Keratinocyte (primary cell): ENCODE measurements around the gene LYVE1. TPM values are rescaled to one million over a fixed set of nuclear protein-coding genes. Genes with fewer than 3 reads are reported as not detected.

Source experiments
- DNase-seq: peaks from one replicate; pipeline ENCODE4 v3.0.0-alpha.2; 2011; ENCODE audit warnings: low read depth, missing footprints, low spot score
- FAIRE-seq: peaks from 2 replicates; lab custom pipeline; 2011; peaks lifted over from hg19 to GRCh38; lab: Jason Lieb, UNC
- H2AFZ ChIP-seq: 2 replicates; pipeline ENCODE4 v1.6.0; 2012; ENCODE audit warnings: low read length, control low read depth, inconsistent platforms; ENCODE audit not compliant: control insufficient read depth
- H3K27ac ChIP-seq: 2 replicates; pipeline ENCODE4 v1.5.1; 2011; ENCODE audit warnings: low read length; ENCODE audit not compliant: control insufficient read depth, insufficient read depth
- H3K27me3 ChIP-seq: 3 replicates; pipeline ENCODE4 v1.6.0; 2011; ENCODE audit warnings: low read length; ENCODE audit not compliant: control insufficient read depth, insufficient read depth; ENCODE audit errors: extremely low read depth
- H3K36me3 ChIP-seq, 2 experiments: 2 replicates in 1 of 2; 3 replicates in 1 of 2; pipeline ENCODE4 v1.5.1; 2011; ENCODE audit warnings: low read length in 2 of 2, mild to moderate bottlenecking in 1 of 2; ENCODE audit not compliant: control insufficient read depth in 2 of 2, insufficient read depth in 2 of 2; ENCODE audit errors: extremely low read depth in 1 of 2
- H3K4me1 ChIP-seq: 3 replicates; pipeline ENCODE4 v1.5.1; 2011; ENCODE audit warnings: low read length; ENCODE audit not compliant: control insufficient read depth, insufficient read depth; ENCODE audit errors: extremely low read depth
- H3K4me2 ChIP-seq: 3 replicates; pipeline ENCODE4 v1.6.0; 2011; ENCODE audit warnings: low read depth, low read length; ENCODE audit not compliant: control insufficient read depth, insufficient read depth; ENCODE audit errors: extremely low read depth
- H3K4me3 ChIP-seq, 3 experiments: fragments of 200-600 bp in 1 of 3; sonication (generic) in 1 of 3; 2 replicates in 2 of 3; 3 replicates in 1 of 3; pipeline ENCODE4 v1.5.1; 2011 to 2016; ENCODE audit warnings: low read length in 3 of 3, mild to moderate bottlenecking in 3 of 3, control low read depth in 2 of 3, inconsistent platforms in 1 of 3, low read depth in 1 of 3, mixed read lengths in 1 of 3, mixed run types in 1 of 3, moderate library complexity in 1 of 3; ENCODE audit not compliant: control insufficient read depth in 2 of 3, insufficient read depth in 2 of 3; ENCODE audit errors: extremely low read depth in 1 of 3
- H3K79me2 ChIP-seq: 2 replicates; pipeline ENCODE4 v1.6.0; 2012; ENCODE audit warnings: low read length; ENCODE audit not compliant: control insufficient read depth, insufficient read depth
- H3K9ac ChIP-seq: 3 replicates; pipeline ENCODE4 v1.6.0; 2011; ENCODE audit warnings: low read length; ENCODE audit not compliant: control insufficient read depth, insufficient read depth; ENCODE audit errors: extremely low read depth
- H3K9me1 ChIP-seq: 3 replicates; pipeline ENCODE4 v1.6.0; 2011; ENCODE audit warnings: low read length; ENCODE audit not compliant: control insufficient read depth, insufficient read depth; ENCODE audit errors: extremely low read depth
- H3K9me3 ChIP-seq: 2 replicates; pipeline ENCODE4 v1.5.1; 2012; ENCODE audit warnings: low read depth, low read length; ENCODE audit not compliant: control insufficient read depth
- H4K20me1 ChIP-seq: 3 replicates; pipeline ENCODE4 v1.6.0; 2011; ENCODE audit warnings: low read length; ENCODE audit not compliant: control insufficient read depth, insufficient read depth; ENCODE audit errors: extremely low read depth
- CTCF ChIP-seq, 3 experiments: IDR thresholded peaks in 1 of 3; conservative IDR thresholded peaks in 1 of 3; optimal IDR thresholded peaks in 1 of 3; 2 replicates in 2 of 3; 3 replicates in 1 of 3; pipeline versions ENCODE3 to v1.5.1; 2011; ENCODE audit warnings: low read length in 3 of 3, mild to moderate bottlenecking in 3 of 3, moderate library complexity in 2 of 3, control low read depth in 1 of 3, inconsistent platforms in 1 of 3; ENCODE audit not compliant: insufficient read depth in 2 of 3; ENCODE audit errors: extremely low read depth in 1 of 3
- EZH2 ChIP-seq: IDR thresholded peaks from one replicate; pipeline ENCODE4 v1.6.1; 2012; ENCODE audit warnings: inconsistent platforms, mild to moderate bottlenecking, low read length, moderate library complexity
- dilution Hi-C: fragments of 300-500 bp; cut with MboI; formaldehyde crosslinking; loops from one replicate; pipeline ENCODE4 v1.7.0; 2020; ENCODE audit warnings: low sequenced_read_pairs; ENCODE audit not compliant: extremely low pct_ligation_motif_present
- polyA plus RNA-seq, 5 experiments: library from polyadenylated mRNA; depleted of rRNA in 3 of 5; stranded (reverse) in 3 of 5; stranded (forward) in 1 of 5; unstranded in 1 of 5; fragments of >200 nt; gene quantifications; 1 replicate in 1 of 5; 2 replicates in 3 of 5; 3 replicates in 1 of 5; pipeline versions ENCODE4 v1.2.1 to v1.2.3, GENCODE V29; 2011 to 2012; ENCODE audit warnings: missing spikeins in 2 of 5, low read depth in 1 of 5, low replicate concordance in 1 of 5

LYVE1 gene
- polyA plus RNA-seq, 1 donor (not counting 4 experiments of a cell fraction or from before 2014, with no cell fraction given): not detected

GRCh38 chr11:10603721-10604297, 35.3 kb upstream of the LYVE1 start:
- Histone ChIP-seq H3K4me2 (peak overlapping the region; percentile 61), H3K9ac (peak overlapping the region; percentile 54), H3K4me1 (peaks cover 30% of the 10 kb centered on the region), H3K9me3 (no peaks in the 10 kb centered on the region), H2AFZ (peak overlapping the region; percentile 85), H3K9me1 (no peaks in the 10 kb centered on the region), H3K4me3 (peak overlapping the region in 1 of 3 experiments; percentile 29), H3K79me2 (no peaks in the 10 kb centered on the region), H3K27ac (peak overlapping the region; percentile 60), H4K20me1 (no peaks in the 10 kb centered on the region), H3K36me3 (no peaks in the 10 kb centered on the region), H3K27me3 (no peaks in the 10 kb centered on the region)
- DNase-seq (no peak), FAIRE-seq (no peak)
- dilution Hi-C loops: no loop called here
- TF ChIP-seq CTCF (optimal IDR thresholded peaks at IDR 0.05 in 1 of 3, IDR thresholded peaks at IDR 0.05 in 1 of 3, conservative IDR thresholded peaks at IDR 0.05 in 1 of 3; ENCODE audit: extremely low read depth in 1 of 3, insufficient read depth in 2 of 3, low read length in 3 of 3) (no peak), EZH2 (no peak)

GRCh38 chr11:10602945-10603344, 34.5 kb upstream of the LYVE1 start:
- Histone ChIP-seq H3K79me2 (no peaks in the 10 kb centered on the region), H3K9me3 (no peaks in the 10 kb centered on the region), H3K4me3 (no peak overlapping the region), H3K4me1 (peaks cover 30% of the 10 kb centered on the region), H3K27me3 (no peaks in the 10 kb centered on the region), H3K9me1 (no peaks in the 10 kb centered on the region), H4K20me1 (no peaks in the 10 kb centered on the region), H3K9ac (no peak overlapping the region), H3K27ac (no peak overlapping the region), H2AFZ (no peak overlapping the region), H3K4me2 (no peak overlapping the region), H3K36me3 (no peaks in the 10 kb centered on the region)
- no peak for FAIRE-seq
- dilution Hi-C loops: no loop called here
- DNase-seq: no peak
- TF ChIP-seq CTCF (optimal IDR thresholded peaks at IDR 0.05 in 1 of 3, IDR thresholded peaks at IDR 0.05 in 1 of 3, conservative IDR thresholded peaks at IDR 0.05 in 1 of 3; ENCODE audit: extremely low read depth in 1 of 3, insufficient read depth in 2 of 3, low read length in 3 of 3) (no peak), EZH2 (no peak)
